Measurements from ENCODE around the gene PLEKHA4. TPM values are rescaled to one million over a fixed set of nuclear protein-coding genes. Genes with fewer than 3 reads are reported as not detected.
A peak's percentile ranks its signal among the peaks of the same experiment; 100 is the strongest.

The PLEKHA4 gene
- total and polyA plus RNA-seq, 9 of the 15 experiments (the other 6 are each of a cell fraction or from before 2014, with no cell fraction given): 0.07 to 30.8 (median 11.4) TPM

DNA sequence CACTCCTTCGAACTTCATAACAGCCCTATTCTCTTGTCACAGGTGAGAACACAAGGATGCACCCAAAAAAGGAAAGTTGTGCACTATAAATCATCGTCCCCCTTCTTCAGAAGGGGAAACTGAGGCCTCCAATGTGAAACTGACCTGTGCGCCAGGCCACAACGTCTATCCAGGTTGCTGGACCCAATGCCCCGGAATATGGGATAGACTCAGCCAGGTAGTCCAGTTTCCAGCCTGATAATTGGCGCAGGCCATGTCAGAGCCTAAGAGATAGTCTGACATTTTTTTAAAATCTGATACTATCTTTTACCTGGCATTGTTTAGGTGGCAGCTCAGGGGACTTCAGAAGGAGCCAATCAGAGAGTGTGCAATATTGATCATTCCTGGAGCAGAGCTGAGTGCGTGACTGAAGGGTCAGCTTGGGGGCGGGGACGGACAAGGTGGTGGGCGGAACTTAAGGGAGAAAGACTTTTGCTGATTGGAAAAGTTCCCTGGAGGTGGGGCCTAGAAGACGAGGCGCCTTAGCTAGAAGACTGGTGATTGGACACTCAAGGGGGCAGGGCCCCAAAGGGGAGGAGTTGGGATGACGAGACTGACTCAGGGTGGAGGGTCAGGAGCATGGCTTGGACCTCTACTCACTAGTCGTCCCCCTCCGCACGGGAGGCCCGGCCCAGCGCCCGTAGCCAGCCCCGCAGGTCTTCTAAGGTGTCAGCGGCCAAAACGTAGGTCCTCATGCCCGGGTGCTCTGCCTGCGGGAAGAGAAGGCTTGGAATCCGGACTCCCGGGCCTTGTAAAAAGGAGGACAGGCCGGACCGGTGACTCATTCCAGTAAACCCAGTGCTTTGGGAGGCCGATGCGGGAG is 8.5 kb downstream of the PLEKHA4 start (continued):
- TF ChIP-seq, protein P1, sequence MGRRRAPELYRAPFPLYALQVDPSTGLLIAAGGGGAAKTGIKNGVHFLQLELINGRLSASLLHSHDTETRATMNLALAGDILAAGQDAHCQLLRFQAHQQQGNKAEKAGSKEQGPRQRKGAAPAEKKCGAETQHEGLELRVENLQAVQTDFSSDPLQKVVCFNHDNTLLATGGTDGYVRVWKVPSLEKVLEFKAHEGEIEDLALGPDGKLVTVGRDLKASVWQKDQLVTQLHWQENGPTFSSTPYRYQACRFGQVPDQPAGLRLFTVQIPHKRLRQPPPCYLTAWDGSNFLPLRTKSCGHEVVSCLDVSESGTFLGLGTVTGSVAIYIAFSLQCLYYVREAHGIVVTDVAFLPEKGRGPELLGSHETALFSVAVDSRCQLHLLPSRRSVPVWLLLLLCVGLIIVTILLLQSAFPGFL (CRISPR knock-in tag; IDR thresholded peaks at IDR 0.05): peak; percentile 95
- TF ChIP-seq, protein P2, sequence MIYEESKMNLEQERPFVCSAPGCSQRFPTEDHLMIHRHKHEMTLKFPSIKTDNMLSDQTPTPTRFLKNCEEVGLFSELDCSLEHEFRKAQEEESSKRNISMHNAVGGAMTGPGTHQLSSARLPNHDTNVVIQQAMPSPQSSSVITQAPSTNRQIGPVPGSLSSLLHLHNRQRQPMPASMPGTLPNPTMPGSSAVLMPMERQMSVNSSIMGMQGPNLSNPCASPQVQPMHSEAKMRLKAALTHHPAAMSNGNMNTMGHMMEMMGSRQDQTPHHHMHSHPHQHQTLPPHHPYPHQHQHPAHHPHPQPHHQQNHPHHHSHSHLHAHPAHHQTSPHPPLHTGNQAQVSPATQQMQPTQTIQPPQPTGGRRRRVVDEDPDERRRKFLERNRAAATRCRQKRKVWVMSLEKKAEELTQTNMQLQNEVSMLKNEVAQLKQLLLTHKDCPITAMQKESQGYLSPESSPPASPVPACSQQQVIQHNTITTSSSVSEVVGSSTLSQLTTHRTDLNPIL (CRISPR knock-in tag; IDR thresholded peaks at IDR 0.05): no peak
- TF ChIP-seq, protein P3, sequence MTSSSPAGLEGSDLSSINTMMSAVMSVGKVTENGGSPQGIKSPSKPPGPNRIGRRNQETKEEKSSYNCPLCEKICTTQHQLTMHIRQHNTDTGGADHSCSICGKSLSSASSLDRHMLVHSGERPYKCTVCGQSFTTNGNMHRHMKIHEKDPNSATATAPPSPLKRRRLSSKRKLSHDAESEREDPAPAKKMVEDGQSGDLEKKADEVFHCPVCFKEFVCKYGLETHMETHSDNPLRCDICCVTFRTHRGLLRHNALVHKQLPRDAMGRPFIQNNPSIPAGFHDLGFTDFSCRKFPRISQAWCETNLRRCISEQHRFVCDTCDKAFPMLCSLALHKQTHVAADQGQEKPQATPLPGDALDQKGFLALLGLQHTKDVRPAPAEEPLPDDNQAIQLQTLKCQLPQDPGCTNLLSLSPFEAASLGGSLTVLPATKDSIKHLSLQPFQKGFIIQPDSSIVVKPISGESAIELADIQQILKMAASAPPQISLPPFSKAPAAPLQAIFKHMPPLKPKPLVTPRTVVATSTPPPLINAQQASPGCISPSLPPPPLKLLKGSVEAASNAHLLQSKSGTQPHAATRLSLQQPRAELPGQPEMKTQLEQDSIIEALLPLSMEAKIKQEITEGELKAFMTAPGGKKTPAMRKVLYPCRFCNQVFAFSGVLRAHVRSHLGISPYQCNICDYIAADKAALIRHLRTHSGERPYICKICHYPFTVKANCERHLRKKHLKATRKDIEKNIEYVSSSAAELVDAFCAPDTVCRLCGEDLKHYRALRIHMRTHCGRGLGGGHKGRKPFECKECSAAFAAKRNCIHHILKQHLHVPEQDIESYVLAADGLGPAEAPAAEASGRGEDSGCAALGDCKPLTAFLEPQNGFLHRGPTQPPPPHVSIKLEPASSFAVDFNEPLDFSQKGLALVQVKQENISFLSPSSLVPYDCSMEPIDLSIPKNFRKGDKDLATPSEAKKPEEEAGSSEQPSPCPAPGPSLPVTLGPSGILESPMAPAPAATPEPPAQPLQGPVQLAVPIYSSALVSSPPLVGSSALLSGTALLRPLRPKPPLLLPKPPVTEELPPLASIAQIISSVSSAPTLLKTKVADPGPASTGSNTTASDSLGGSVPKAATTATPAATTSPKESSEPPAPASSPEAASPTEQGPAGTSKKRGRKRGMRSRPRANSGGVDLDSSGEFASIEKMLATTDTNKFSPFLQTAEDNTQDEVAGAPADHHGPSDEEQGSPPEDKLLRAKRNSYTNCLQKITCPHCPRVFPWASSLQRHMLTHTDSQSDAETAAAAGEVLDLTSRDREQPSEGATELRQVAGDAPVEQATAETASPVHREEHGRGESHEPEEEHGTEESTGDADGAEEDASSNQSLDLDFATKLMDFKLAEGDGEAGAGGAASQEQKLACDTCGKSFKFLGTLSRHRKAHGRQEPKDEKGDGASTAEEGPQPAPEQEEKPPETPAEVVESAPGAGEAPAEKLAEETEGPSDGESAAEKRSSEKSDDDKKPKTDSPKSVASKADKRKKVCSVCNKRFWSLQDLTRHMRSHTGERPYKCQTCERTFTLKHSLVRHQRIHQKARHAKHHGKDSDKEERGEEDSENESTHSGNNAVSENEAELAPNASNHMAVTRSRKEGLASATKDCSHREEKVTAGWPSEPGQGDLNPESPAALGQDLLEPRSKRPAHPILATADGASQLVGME (CRISPR knock-in tag; IDR thresholded peaks at IDR 0.05): no peak
- TF ChIP-seq CHD1 (IDR thresholded peaks at IDR 0.05; ENCODE audit: low read length) (no peak), HDAC8 (tag; IDR thresholded peaks at IDR 0.05) (no peak), CREM (IDR thresholded peaks at IDR 0.05; ENCODE audit: low read depth) (peak; percentile 75; the same call in 1 of the 2 replicates), ZNF586 (CRISPR knock-in tag; conservative IDR thresholded peaks at IDR 0.05) (no peak), TSC22D4 (tag; IDR thresholded peaks at IDR 0.05) (no peak), ZBTB7A (IDR thresholded peaks at IDR 0.05; ENCODE audit: borderline replicate concordance, control insufficient read depth, low read depth, low read length) (peak; percentile 30; the same call in 1 of the 2 replicates), ZNF830 (CRISPR knock-in tag; IDR thresholded peaks at IDR 0.05) (no peak), KLF10 (CRISPR knock-in tag; IDR thresholded peaks at IDR 0.05) (no peak), CXXC5 (CRISPR knock-in tag; IDR thresholded peaks at IDR 0.05) (peak; percentile 32; the same call in 1 of the 2 replicates), ARNT (IDR thresholded peaks at IDR 0.05) (0 out of 4 replicates have a peak, but pooled peaks of 1 of the 2 experiments have one; percentile 24), ZNF124 (CRISPR knock-in tag; IDR thresholded peaks at IDR 0.05) (no peak), NR1H2 (CRISPR knock-in tag; IDR thresholded peaks at IDR 0.05) (0 out of 2 replicates have a peak, but pooled peaks have one; percentile 1)
- TF ChIP-seq, protein P4, sequence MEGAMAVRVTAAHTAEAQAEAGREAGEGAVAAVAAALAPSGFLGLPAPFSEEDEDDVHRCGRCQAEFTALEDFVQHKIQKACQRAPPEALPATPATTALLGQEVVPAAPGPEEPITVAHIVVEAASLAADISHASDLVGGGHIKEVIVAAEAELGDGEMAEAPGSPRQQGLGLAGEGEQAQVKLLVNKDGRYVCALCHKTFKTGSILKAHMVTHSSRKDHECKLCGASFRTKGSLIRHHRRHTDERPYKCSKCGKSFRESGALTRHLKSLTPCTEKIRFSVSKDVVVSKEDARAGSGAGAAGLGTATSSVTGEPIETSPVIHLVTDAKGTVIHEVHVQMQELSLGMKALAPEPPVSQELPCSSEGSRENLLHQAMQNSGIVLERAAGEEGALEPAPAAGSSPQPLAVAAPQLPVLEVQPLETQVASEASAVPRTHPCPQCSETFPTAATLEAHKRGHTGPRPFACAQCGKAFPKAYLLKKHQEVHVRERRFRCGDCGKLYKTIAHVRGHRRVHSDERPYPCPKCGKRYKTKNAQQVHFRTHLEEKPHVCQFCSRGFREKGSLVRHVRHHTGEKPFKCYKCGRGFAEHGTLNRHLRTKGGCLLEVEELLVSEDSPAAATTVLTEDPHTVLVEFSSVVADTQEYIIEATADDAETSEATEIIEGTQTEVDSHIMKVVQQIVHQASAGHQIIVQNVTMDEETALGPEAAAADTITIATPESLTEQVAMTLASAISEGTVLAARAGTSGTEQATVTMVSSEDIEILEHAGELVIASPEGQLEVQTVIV (CRISPR knock-in tag; IDR thresholded peaks at IDR 0.05; ENCODE audit: borderline replicate concordance): no peak
